Measurements from ENCODE around the gene SYMPK.

DNA sequence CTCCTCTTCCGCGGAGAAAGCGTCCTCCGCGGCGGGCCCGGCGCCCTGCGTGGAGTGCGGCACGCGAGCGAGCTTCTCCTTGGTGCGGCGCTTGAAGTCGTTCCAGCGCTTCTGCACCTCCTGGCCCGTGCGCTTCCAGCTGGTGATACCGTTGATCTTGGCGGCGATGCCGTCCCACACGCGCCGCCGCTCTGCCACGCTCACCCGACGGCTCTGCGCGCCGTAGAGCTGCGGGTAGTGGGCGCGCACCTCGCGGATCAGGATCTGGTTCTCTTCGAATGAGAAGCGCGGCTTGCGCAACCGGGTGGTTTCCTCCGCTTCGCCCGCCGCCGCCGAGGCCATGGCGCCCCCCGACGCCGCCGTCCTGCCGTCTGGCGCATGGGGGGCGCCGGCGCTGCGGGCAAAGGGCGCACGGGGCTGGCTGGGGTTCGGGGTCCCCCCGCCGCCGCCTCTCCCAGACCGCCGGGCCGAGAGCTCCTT, 38.5 kb upstream of the SYMPK start:
- TF ChIP-seq EZH2 (IDR thresholded peaks at IDR 0.05) (no peak), POLR2AphosphoS5 (IDR thresholded peaks at IDR 0.05; ENCODE audit: borderline replicate concordance, low read depth, low read length) (no peak)

All from SK-N-MC (cell line).